GM13977 (cell line): ENCODE data around the gene TDG.

Experiments used
- DNase-seq: peaks from one replicate; pipeline ENCODE4 v3.0.0; 2012; ENCODE audit warnings: low spot score
- CTCF ChIP-seq: IDR thresholded peaks from 2 replicates; pipeline ENCODE4 v1.5.1; 2012; ENCODE audit warnings: mild to moderate bottlenecking, control low read depth; ENCODE audit not compliant: insufficient read depth; ENCODE audit errors: extremely low read depth, missing control alignments
- in situ Hi-C: fragments of 300-500 bp; cut with MboI; formaldehyde crosslinking; loops from one replicate; pipeline ENCODE4 v1.12.0; 2022; ENCODE audit warnings: low sequenced_read_pairs, low pct_unique_long_range_greater_than_20kb, mixed read lengths, inconsistent platforms; ENCODE audit not compliant: unreplicated experiment

Gene TDG

GRCh38 chr12:103930034-103930786 lies 35.5 kb upstream of the TDG start, which contains the start of gene HSP90B1:
Gene HSP90B1, plus strand, starts transcription at chr12:103930410. Its CDS starts 106 bp downstream, at chr12:103930516.
- no peak for TF ChIP-seq CTCF
- peak; percentile 95 for DNase-seq
- in situ Hi-C loops = no loop called here

DNA sequence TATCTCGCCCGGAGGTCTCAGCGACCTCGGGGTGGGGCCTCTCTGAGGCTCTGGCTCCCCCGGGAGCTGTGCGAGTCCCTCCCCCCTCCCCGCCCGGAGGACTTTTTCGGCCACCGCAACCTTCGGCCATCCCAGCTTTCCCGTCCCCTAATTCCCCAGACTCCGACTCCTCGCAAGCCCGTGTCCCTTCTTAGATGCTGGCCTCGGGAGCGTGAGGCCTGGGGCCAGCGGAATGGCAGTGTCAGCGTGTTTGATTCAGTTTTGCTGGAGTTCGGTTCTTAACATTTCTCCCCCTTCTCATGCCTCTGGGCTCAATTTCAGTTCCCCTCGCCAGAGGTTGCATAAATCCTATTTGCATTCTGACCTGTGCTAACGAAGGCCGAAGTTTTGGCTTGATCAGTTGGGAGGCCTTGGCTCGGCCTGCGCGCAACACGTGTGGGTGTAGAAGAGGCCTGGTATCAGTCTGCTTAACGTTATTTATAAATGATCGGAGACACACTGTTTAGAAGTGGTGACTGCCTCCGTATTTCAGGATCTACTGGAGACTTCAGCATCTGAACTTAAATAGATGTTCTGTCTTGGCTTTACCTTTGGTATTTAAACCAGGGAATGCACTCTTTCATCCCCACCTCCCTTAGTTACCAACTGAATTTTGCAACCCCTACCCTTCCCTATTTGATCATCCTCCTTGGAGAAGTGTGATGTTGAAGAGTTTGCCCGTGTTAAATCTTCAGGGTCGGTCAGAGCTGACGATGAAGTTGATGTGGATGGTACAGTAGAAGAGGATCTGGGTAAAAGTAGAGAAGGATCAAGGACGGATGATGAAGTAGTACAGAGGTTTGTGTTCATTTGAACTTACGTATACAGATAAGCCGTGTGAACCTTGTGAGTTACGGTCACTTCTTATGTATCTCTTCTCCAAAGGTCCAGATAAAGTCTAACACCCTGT lies 34.6 kb upstream of the TDG start:
- no peak for DNase-seq
- in situ Hi-C loops = no loop called here
- no peak for TF ChIP-seq CTCF

- DNase-seq = no peak
- in situ Hi-C loops = no loop called here
- TF ChIP-seq CTCF = no peak
Measured at GRCh38 chr12:103933237-103933636, 32.4 kb upstream of the TDG start.

DNA sequence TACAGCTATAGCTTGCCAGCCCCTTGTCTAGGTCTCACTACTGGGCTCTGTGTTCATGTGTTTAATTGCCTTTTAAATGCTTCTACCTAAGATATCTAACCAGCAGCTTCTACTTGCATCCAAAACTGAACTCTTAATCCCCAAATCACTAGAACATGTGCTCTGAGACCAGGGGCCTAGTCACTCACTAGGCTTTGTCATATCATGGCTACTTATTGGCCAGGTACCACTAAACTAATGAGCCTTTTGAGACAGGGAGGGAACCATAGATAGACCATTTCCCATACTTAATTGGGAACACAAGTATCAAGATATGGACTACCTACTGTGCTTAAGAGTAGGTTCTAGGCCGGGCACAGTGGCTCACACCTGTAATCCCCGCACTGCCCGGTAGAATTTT lies 29.0 kb upstream of the TDG start:
- in situ Hi-C loops = no loop called here
- TF ChIP-seq CTCF = no peak
- DNase-seq = no peak

- no peak for TF ChIP-seq CTCF
- no peak for DNase-seq
- in situ Hi-C loops = no loop called here
Measured at GRCh38 chr12:103944964-103945363, 20.7 kb upstream of the TDG start.

DNA sequence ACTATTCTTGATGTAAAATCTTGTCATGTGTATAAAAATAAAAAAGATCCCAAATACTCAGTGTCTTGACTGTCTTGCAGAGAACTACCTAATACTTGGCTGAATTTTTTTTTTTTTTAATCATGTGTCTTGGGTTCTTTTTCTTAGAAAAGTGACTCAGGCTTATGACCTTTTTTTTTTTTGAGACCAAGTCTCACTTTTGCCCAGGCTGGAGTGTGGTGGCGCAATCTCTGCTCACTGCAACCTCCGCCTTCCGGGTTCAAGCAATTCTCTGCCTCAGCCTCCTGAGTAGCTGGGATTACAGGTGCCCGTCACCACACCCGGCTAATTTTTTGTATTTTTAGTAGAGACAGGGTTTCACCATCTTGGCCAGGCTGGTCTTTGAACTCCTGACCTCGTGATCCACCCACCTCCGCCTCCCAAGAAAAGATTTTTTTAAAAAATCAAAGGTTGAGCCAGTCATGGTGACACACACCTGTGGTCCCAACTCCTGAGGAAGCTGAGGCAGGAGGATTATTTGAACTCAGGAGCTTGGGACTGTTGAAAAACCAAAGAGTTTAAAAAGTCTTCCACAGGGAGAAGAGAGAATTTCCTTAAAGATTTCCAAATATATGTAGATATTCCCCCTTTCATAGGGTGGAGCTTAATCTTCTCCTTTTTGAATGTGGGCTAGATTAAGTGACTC lies 17.7 kb upstream of the TDG start:
- in situ Hi-C loops = no loop called here
- no peak for DNase-seq
- TF ChIP-seq CTCF = no peak
